Measurements from ENCODE around the gene RFX7.

Gene RFX7

GRCh38 chr15:56051676-56052075, 192.0 kb downstream of the RFX7 start:
- H3K27me3 ChIP-seq (ENCODE audit: insufficient read depth, low read length, poor library complexity, severe bottlenecking), result no peaks in the 10 kb centered on the region
- H3K4me1 ChIP-seq (ENCODE audit: insufficient read depth, low read length, poor library complexity, severe bottlenecking), result no peaks in the 10 kb centered on the region
- no peaks in the 10 kb centered on the region for H3K79me2 ChIP-seq (ENCODE audit: insufficient read depth, low read length)
- H3K4me3 ChIP-seq (ENCODE audit: low read length, poor library complexity, severe bottlenecking), result no peak overlapping the region
- H3K9ac ChIP-seq (ENCODE audit: low read depth, low read length, poor library complexity, severe bottlenecking), result no peak overlapping the region
- no peak for TF ChIP-seq EZH2phosphoT487 (IDR thresholded peaks at IDR 0.05; ENCODE audit: borderline replicate concordance)
- no peaks in the 10 kb centered on the region for H3K9me2 ChIP-seq (replicated peaks; ENCODE audit: low read depth, low read length)
- no peak overlapping the region for H2AFZ ChIP-seq (ENCODE audit: low read length)
- no peaks in the 10 kb centered on the region for H3K9me3 ChIP-seq (ENCODE audit: insufficient read depth, low read depth, low read length)
- no peaks in the 10 kb centered on the region for H3K36me3 ChIP-seq (ENCODE audit: insufficient read depth, low read length)
- H3K4me2 ChIP-seq (ENCODE audit: low read depth, low read length, poor library complexity, severe bottlenecking), result no peak overlapping the region
- H3F3A ChIP-seq (ENCODE audit: low read depth), result no peaks in the 10 kb centered on the region
- no peaks in the 10 kb centered on the region for H4K20me1 ChIP-seq (ENCODE audit: insufficient read depth, low read length, poor library complexity, severe bottlenecking)

- Histone ChIP-seq H3K27me3 (ENCODE audit: insufficient read depth, low read length, poor library complexity, severe bottlenecking) (no peaks in the 10 kb centered on the region), H3K9ac (ENCODE audit: low read depth, low read length, poor library complexity, severe bottlenecking) (no peak overlapping the region), H3F3A (ENCODE audit: low read depth) (no peaks in the 10 kb centered on the region), H2AFZ (ENCODE audit: low read length) (no peak overlapping the region), H3K9me3 (ENCODE audit: insufficient read depth, low read depth, low read length) (no peaks in the 10 kb centered on the region), H4K20me1 (ENCODE audit: insufficient read depth, low read length, poor library complexity, severe bottlenecking) (no peaks in the 10 kb centered on the region), H3K36me3 (ENCODE audit: insufficient read depth, low read length) (no peaks in the 10 kb centered on the region), H3K4me1 (ENCODE audit: insufficient read depth, low read length, poor library complexity, severe bottlenecking) (no peaks in the 10 kb centered on the region), H3K4me3 (ENCODE audit: low read length, poor library complexity, severe bottlenecking) (no peak overlapping the region), H3K79me2 (ENCODE audit: insufficient read depth, low read length) (no peaks in the 10 kb centered on the region), H3K9me2 (replicated peaks; ENCODE audit: low read depth, low read length) (no peaks in the 10 kb centered on the region), H3K4me2 (ENCODE audit: low read depth, low read length, poor library complexity, severe bottlenecking) (no peak overlapping the region)
- TF ChIP-seq CTCF (conservative IDR thresholded peaks at IDR 0.05; ENCODE audit: low read length), result no peak
- TF ChIP-seq EZH2phosphoT487 (IDR thresholded peaks at IDR 0.05; ENCODE audit: borderline replicate concordance), result no peak
Measured at GRCh38 chr15:56049577-56049976, 194.1 kb downstream of the RFX7 start.

- Histone ChIP-seq H3K4me1 (ENCODE audit: insufficient read depth, low read length, poor library complexity, severe bottlenecking) (peaks cover 17% of the 10 kb centered on the region), H3K27me3 (ENCODE audit: insufficient read depth, low read length, poor library complexity, severe bottlenecking) (no peaks in the 10 kb centered on the region), H4K20me1 (ENCODE audit: insufficient read depth, low read length, poor library complexity, severe bottlenecking) (no peaks in the 10 kb centered on the region), H3K79me2 (ENCODE audit: insufficient read depth, low read length) (no peaks in the 10 kb centered on the region), H3K4me2 (ENCODE audit: low read depth, low read length, poor library complexity, severe bottlenecking) (no peak overlapping the region), H3K9me2 (replicated peaks; ENCODE audit: low read depth, low read length) (no peaks in the 10 kb centered on the region), H3K9ac (ENCODE audit: low read depth, low read length, poor library complexity, severe bottlenecking) (no peak overlapping the region), H3F3A (ENCODE audit: low read depth) (no peaks in the 10 kb centered on the region), H3K36me3 (ENCODE audit: insufficient read depth, low read length) (no peaks in the 10 kb centered on the region), H3K4me3 (ENCODE audit: low read length, poor library complexity, severe bottlenecking) (no peak overlapping the region), H3K9me3 (ENCODE audit: insufficient read depth, low read depth, low read length) (no peaks in the 10 kb centered on the region), H2AFZ (ENCODE audit: low read length) (no peak overlapping the region)
- no peak for TF ChIP-seq EZH2phosphoT487 (IDR thresholded peaks at IDR 0.05; ENCODE audit: borderline replicate concordance)
- TF ChIP-seq CTCF (conservative IDR thresholded peaks at IDR 0.05; ENCODE audit: low read length), result no peak
Measured at GRCh38 chr15:56047354-56047753, 196.3 kb downstream of the RFX7 start.

GRCh38 chr15:56045068-56045748, 198.5 kb downstream of the RFX7 start:
- no peak overlapping the region for H3K4me2 ChIP-seq (ENCODE audit: low read depth, low read length, poor library complexity, severe bottlenecking)
- H3F3A ChIP-seq (ENCODE audit: low read depth), result no peaks in the 10 kb centered on the region
- H3K4me1 ChIP-seq (ENCODE audit: insufficient read depth, low read length, poor library complexity, severe bottlenecking), result peaks cover 18% of the 10 kb centered on the region
- no peak overlapping the region for H2AFZ ChIP-seq (ENCODE audit: low read length)
- H3K27me3 ChIP-seq (ENCODE audit: insufficient read depth, low read length, poor library complexity, severe bottlenecking), result no peaks in the 10 kb centered on the region
- no peaks in the 10 kb centered on the region for H3K9me3 ChIP-seq (ENCODE audit: insufficient read depth, low read depth, low read length)
- no peak overlapping the region for H3K9ac ChIP-seq (ENCODE audit: low read depth, low read length, poor library complexity, severe bottlenecking)
- H3K4me3 ChIP-seq (ENCODE audit: low read length, poor library complexity, severe bottlenecking), result no peak overlapping the region
- H3K9me2 ChIP-seq (replicated peaks; ENCODE audit: low read depth, low read length), result no peaks in the 10 kb centered on the region
- no peaks in the 10 kb centered on the region for H4K20me1 ChIP-seq (ENCODE audit: insufficient read depth, low read length, poor library complexity, severe bottlenecking)
- H3K79me2 ChIP-seq (ENCODE audit: insufficient read depth, low read length), result no peaks in the 10 kb centered on the region
- H3K36me3 ChIP-seq (ENCODE audit: insufficient read depth, low read length), result no peaks in the 10 kb centered on the region
- no peak for TF ChIP-seq EZH2phosphoT487 (IDR thresholded peaks at IDR 0.05; ENCODE audit: borderline replicate concordance)
- TF ChIP-seq CTCF (conservative IDR thresholded peaks at IDR 0.05; ENCODE audit: low read length), result no peak

Data from Loucy (cell line).